MCF 10A (cell line): ENCODE results near the gene LIG4. TPM values are rescaled to one million over a fixed set of nuclear protein-coding genes. Genes with fewer than 3 reads are reported as not detected.

Experiments
- BruUV-seq: library from RNA; stranded (reverse); fragments of 400-500 nt; replicated peaks from 2 replicates; lab custom pipeline; 2021; lab: Mats Ljungman, UMichigan
- CTCF ChIA-PET: fragments of 300-600 bp; sonication (Branson Sonifier 250); formaldehyde crosslinking; extraction: SDS; loops from one replicate; lab custom pipeline; 2021; ENCODE audit warnings: antibody characterized with exemption, inconsistent platforms; lab: Yijun Ruan, JAX
- POLR2A ChIA-PET: fragments of 300-600, 350-650 bp; sonication (Branson Sonifier 250); formaldehyde crosslinking; extraction: SDS; loops from one replicate; lab custom pipeline; 2020; ENCODE audit warnings: antibody characterized with exemption, inconsistent platforms; lab: Yijun Ruan, JAX
- DNase-seq: peaks from one replicate; pipeline ENCODE4 v3.0.0-alpha.2; 2018; ENCODE audit not compliant: unreplicated experiment
- H3K27ac Mint-ChIP-seq: one replicate; pipeline ENCODE4 v1.8.0; 2022; ENCODE audit warnings: mild to moderate bottlenecking, low read depth, mixed read lengths; ENCODE audit not compliant: unreplicated experiment
- H3K27me3 Mint-ChIP-seq: one replicate; pipeline ENCODE4 v1.8.0; 2022; ENCODE audit warnings: mixed read lengths; ENCODE audit not compliant: insufficient read depth, unreplicated experiment
- H3K36me3 Mint-ChIP-seq: one replicate; pipeline ENCODE4 v1.8.0; 2022; ENCODE audit warnings: mild to moderate bottlenecking, moderate library complexity, mixed read lengths; ENCODE audit not compliant: insufficient read depth, unreplicated experiment
- H3K4me1 Mint-ChIP-seq: one replicate; pipeline ENCODE4 v1.8.0; 2022; ENCODE audit warnings: mixed read lengths; ENCODE audit not compliant: insufficient read depth, unreplicated experiment
- H3K4me3 Mint-ChIP-seq: one replicate; pipeline ENCODE4 v1.8.0; 2022; ENCODE audit warnings: mild to moderate bottlenecking, moderate library complexity, mixed read lengths; ENCODE audit not compliant: unreplicated experiment
- H3K9me3 Mint-ChIP-seq: one replicate; pipeline ENCODE4 v1.8.0; 2022; ENCODE audit warnings: mixed read lengths; ENCODE audit not compliant: unreplicated experiment
- intact Hi-C: fragments of 100-400 bp; cut with micrococcal nuclease; formaldehyde crosslinking; loops from 2 replicates; pipeline ENCODE4 v1.14.1; 2022
- total RNA-seq: library from RNA; stranded (reverse); gene quantifications from 2 replicates; pipeline ENCODE4 v1.2.3, GENCODE V29; 2022
- TF ChIP-seq, protein P1 (sequence below): fragments of 200-600 bp; IDR thresholded peaks from one replicate; pipeline ENCODE4 v1.8.0; 2022; ENCODE audit warnings: antibody characterized with exemption, mild to moderate bottlenecking; ENCODE audit not compliant: unreplicated experiment

The LIG4 gene
- total RNA-seq, 1 experiment from 2014 or later: 17.7 TPM

DNA sequence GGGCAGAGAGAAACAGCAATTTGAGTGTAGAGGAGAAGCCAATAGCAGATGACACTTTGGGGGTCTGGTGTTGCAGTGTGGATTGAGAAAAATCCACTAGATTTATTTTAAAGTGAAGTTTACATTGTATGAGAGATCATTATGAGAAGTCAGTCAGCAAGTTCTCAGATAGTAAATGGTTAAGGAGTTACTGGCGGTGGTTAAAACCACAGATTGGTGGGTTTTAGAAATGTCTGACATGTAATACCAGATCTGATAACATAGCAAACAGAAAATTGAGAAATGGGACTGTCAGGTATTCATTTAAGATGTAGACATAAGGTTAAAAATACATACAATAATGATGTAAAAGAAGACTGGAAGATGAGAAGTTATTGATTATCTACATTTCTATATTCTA lies 10.1 kb upstream of the LIG4 start:
- no peaks in the 10 kb centered on the region for H3K27me3 Mint-ChIP-seq
- H3K36me3 Mint-ChIP-seq: peaks cover 11% of the 10 kb centered on the region
- intact Hi-C loops: loop anchor here (5.0 kb wide), 2 partner anchors 282 to 672 kb away; no protein-coding TSS in a partner anchor
- CTCF ChIA-PET: interaction anchor here (0.7 to 2.4 kb wide), 3 partner anchors 14 to 672 kb away, joined by 3 to 8 read pairs (median 4); no protein-coding TSS in a partner anchor
- peaks cover 13% of the 10 kb centered on the region for H3K4me1 Mint-ChIP-seq
- TF ChIP-seq, protein P1, sequence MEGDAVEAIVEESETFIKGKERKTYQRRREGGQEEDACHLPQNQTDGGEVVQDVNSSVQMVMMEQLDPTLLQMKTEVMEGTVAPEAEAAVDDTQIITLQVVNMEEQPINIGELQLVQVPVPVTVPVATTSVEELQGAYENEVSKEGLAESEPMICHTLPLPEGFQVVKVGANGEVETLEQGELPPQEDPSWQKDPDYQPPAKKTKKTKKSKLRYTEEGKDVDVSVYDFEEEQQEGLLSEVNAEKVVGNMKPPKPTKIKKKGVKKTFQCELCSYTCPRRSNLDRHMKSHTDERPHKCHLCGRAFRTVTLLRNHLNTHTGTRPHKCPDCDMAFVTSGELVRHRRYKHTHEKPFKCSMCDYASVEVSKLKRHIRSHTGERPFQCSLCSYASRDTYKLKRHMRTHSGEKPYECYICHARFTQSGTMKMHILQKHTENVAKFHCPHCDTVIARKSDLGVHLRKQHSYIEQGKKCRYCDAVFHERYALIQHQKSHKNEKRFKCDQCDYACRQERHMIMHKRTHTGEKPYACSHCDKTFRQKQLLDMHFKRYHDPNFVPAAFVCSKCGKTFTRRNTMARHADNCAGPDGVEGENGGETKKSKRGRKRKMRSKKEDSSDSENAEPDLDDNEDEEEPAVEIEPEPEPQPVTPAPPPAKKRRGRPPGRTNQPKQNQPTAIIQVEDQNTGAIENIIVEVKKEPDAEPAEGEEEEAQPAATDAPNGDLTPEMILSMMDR: no peak
- no TSS peak for BruUV-seq
- no peak for DNase-seq
- no peak overlapping the region for H3K4me3 Mint-ChIP-seq
- H3K9me3 Mint-ChIP-seq: no peaks in the 10 kb centered on the region
- POLR2A ChIA-PET: no interaction called here
- H3K27ac Mint-ChIP-seq: no peak overlapping the region

DNA sequence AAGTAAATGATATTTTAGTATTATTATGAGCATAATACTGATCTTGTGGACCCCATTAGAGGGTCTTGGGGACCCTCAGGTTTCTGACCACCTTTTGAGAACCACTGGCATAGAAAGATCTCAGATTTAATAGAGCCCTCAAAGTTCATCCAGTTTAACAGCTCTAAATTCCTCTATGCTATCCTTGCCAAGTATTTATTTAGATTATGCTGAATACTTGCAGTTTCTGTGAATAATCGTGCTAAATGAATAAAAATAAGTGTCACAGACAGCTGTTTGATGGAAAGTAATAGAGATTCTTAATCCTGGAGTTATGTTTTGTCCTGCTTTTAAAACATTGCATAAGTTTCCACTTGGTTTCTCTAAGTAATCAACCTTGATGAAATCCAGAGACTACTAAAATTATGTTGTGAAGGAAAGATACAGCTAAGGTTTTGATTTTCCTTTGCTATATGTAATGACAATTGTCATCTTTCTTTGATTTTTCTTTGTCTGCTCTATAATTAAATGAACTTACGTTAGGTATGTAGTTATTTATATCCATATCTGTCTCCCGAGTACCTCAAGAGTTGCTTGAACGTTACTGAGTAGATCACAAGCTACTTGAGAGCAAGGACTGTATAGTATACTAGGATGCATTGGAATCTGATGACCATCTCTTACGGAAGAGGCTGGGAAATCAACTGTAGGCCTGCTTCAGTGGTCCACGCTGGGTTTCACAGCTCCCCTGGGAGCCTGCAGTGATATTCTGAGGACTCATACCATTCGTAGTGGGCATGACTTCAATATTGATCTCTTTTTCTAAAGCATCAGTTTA lies 8.6 kb upstream of the LIG4 start:
- no TSS peak for BruUV-seq
- intact Hi-C loops: no loop called here
- Mint-ChIP-seq H3K9me3 (no peaks in the 10 kb centered on the region), H3K4me3 (no peak overlapping the region), H3K27me3 (no peaks in the 10 kb centered on the region), H3K36me3 (no peaks in the 10 kb centered on the region), H3K27ac (no peak overlapping the region), H3K4me1 (peaks cover 24% of the 10 kb centered on the region)
- TF ChIP-seq, protein P1: no peak
- POLR2A ChIA-PET: interaction anchor here (0.6 kb wide), 1 partner anchor 47 kb away, joined by 3 read pairs; no protein-coding TSS in a partner anchor
- CTCF ChIA-PET: interaction anchor here (0.6 to 2.4 kb wide), 5 partner anchors 8 to 742 kb away, joined by 3 to 8 read pairs (median 3); no protein-coding TSS in a partner anchor
- no peak for DNase-seq

DNA sequence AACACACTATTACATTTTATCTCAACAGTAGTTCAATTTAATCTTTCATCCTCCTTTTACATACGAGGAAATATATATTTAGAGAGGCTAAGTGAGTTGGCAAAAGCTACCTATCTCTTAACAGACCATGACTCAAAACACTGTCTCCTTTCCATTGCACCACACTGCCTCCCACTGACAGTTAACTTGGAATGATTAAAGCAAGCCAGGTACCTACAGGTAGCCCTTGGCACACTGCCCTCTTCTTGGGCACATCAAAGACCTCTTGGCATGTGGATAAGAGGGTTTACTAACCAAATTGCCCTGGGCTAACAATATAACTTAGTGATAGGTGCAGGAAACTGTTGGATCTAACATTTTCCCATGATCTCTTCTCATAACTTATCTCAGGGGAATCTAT lies 4.7 kb upstream of the LIG4 start:
- H3K4me1 Mint-ChIP-seq: peaks cover 14% of the 10 kb centered on the region
- peak overlapping the region; percentile 97 for H3K4me3 Mint-ChIP-seq
- H3K27me3 Mint-ChIP-seq: no peaks in the 10 kb centered on the region
- H3K9me3 Mint-ChIP-seq: no peaks in the 10 kb centered on the region
- H3K36me3 Mint-ChIP-seq: no peaks in the 10 kb centered on the region
- peak; percentile 74 for DNase-seq
- no TSS peak for BruUV-seq
- TF ChIP-seq, protein P1: no peak
- intact Hi-C loops: no loop called here
- H3K27ac Mint-ChIP-seq: peak overlapping the region; percentile 11
- POLR2A ChIA-PET: interaction anchor here (0.6 to 1.4 kb wide), 3 partner anchors 9 to 603 kb away, joined by 3 read pairs; no protein-coding TSS in a partner anchor
- CTCF ChIA-PET: interaction anchor here (0.5 to 1.5 kb wide), 6 partner anchors 9 to 167 kb away, joined by 3 to 5 read pairs (median 4); no protein-coding TSS in a partner anchor
